HG02763 (cell line): ENCODE measurements around the gene PINLYP.
"Not testable (repeated sequence)": the region's sequence is repeated elsewhere in the genome, so short reads cannot be mapped to it uniquely, and the experiment has no call there.

ENCODE experiments used
- ATAC-seq: cut with Tn5 transposase; IDR thresholded peaks from one replicate; pipeline ENCODE4 v1.9.1; 2021; ENCODE audit warnings: mild to moderate bottlenecking, moderate library complexity; ENCODE audit not compliant: unreplicated experiment

The PINLYP gene

GRCh38 chr19:43547926-43548325, 27.7 kb upstream of the PINLYP start:
- ATAC-seq, result not testable (repeated sequence)

- no peak for ATAC-seq
Measured at GRCh38 chr19:43548706-43549105, 26.9 kb upstream of the PINLYP start.

- no peak for ATAC-seq
Measured at GRCh38 chr19:43551399-43552197, 24.0 kb upstream of the PINLYP start.

- ATAC-seq, result no peak
Measured at GRCh38 chr19:43552198-43552450, 23.5 kb upstream of the PINLYP start.

- ATAC-seq, result no peak
Measured at GRCh38 chr19:43552616-43553015, 23.0 kb upstream of the PINLYP start.

- ATAC-seq, result no peak
Measured at GRCh38 chr19:43553656-43554055, 21.9 kb upstream of the PINLYP start.

- no peak for ATAC-seq
Measured at GRCh38 chr19:43554317-43554895, 21.2 kb upstream of the PINLYP start.

GRCh38 chr19:43555185-43555770, 20.3 kb upstream of the PINLYP start:
- ATAC-seq, result no peak

- no peak for ATAC-seq
Measured at GRCh38 chr19:43560687-43561086, 14.9 kb upstream of the PINLYP start.

GRCh38 chr19:43561139-43561970, 14.2 kb upstream of the PINLYP start:
- no peak for ATAC-seq

GRCh38 chr19:43562226-43562697, 13.3 kb upstream of the PINLYP start:
- ATAC-seq, result no peak

- ATAC-seq, result peak; percentile 67
Measured at GRCh38 chr19:43562698-43563241, 12.8 kb upstream of the PINLYP start.

- no peak for ATAC-seq
Measured at GRCh38 chr19:43563816-43564457, 11.7 kb upstream of the PINLYP start.

- no peak for ATAC-seq
Measured at GRCh38 chr19:43564800-43565199, 10.8 kb upstream of the PINLYP start.

GRCh38 chr19:43569657-43570056, 5.9 kb upstream of the PINLYP start:
- no peak for ATAC-seq

GRCh38 chr19:43570174-43570791, 5.3 kb upstream of the PINLYP start:
- no peak for ATAC-seq

- ATAC-seq, result no peak
Measured at GRCh38 chr19:43572171-43572588, 3.4 kb upstream of the PINLYP start.

- no peak for ATAC-seq
Measured at GRCh38 chr19:43574424-43575155, 1.0 kb upstream of the PINLYP start.
